Tibial nerve (tissue), 4 donors: ENCODE data around the gene KLF18. TPM values are rescaled to one million over a fixed set of nuclear protein-coding genes. Genes with fewer than 3 reads are reported as not detected.
"Not testable (repeated sequence)": the region's sequence is repeated elsewhere in the genome, so short reads cannot be mapped to it uniquely, and the experiment has no call there.

ENCODE experiments used
- DNase-seq, 2 donors: peaks; one replicate each; pipeline ENCODE4 v3.0.0-alpha.2; 2019; ENCODE audit warnings: low spot score in 2 of 2
- H3K27ac ChIP-seq, 4 donors: fragments of 200-600 bp; sonication (generic) in 3 of 4; one replicate each; pipeline ENCODE4 v1.5.1; 2017 to 2019; ENCODE audit warnings: mild to moderate bottlenecking in 1 of 4
- H3K27me3 ChIP-seq, 2 donors: fragments of 200-600 bp; sonication (generic) in 1 of 2; one replicate each; pipeline versions ENCODE4 v1.5.1 to v1.6.0; 2017 to 2019
- H3K36me3 ChIP-seq, 3 donors: fragments of 200-600 bp; sonication (generic); one replicate each; pipeline ENCODE4 v1.5.1; 2018 to 2019
- H3K4me1 ChIP-seq, 4 donors: fragments of 200-600 bp; sonication (generic) in 3 of 4; one replicate each; pipeline ENCODE4 v1.5.1; 2017 to 2019
- H3K4me3 ChIP-seq, 4 donors: fragments of 200-600 bp; sonication (generic) in 3 of 4; one replicate each; pipeline ENCODE4 v1.5.1; 2017 to 2019; ENCODE audit warnings: mild to moderate bottlenecking in 1 of 4, moderate library complexity in 1 of 4
- H3K9me3 ChIP-seq, 4 donors: fragments of 200-600 bp; sonication (generic) in 3 of 4; one replicate each; pipeline ENCODE4 v1.5.1; 2017 to 2019
- CTCF ChIP-seq, 5 experiments: fragments of 200-600 bp in 3 of 5; fragments of 450-650 bp in 2 of 5; sonication (generic) in 3 of 5; IDR thresholded peaks; one replicate each; pipeline ENCODE4 v1.5.1; 2016 to 2019; ENCODE audit warnings: antibody characterized with exemption in 5 of 5, mild to moderate bottlenecking in 3 of 5, moderate library complexity in 2 of 5
- EP300 ChIP-seq, 2 donors: sonication (generic); formaldehyde crosslinking; IDR thresholded peaks; one replicate each; pipeline ENCODE4 v1.6.1; 2017; ENCODE audit warnings: antibody characterized with exemption in 2 of 2, mild to moderate bottlenecking in 1 of 2
- POLR2A ChIP-seq, 2 donors: fragments of 450-650 bp; IDR thresholded peaks; one replicate each; pipeline ENCODE4 v1.6.1; 2017; ENCODE audit warnings: antibody characterized with exemption in 2 of 2, mild to moderate bottlenecking in 2 of 2, moderate library complexity in 2 of 2
- whole genome bisulfite sequencing, 2 donors: methylation state at CpG; one replicate each; pipeline ENCODE4 v1.1.5; 2018; 5-methylcytosine and 5-hydroxymethylcytosine counted together
- total RNA-seq, 4 donors: library from RNA; depleted of rRNA; stranded (reverse); fragments of >200 nt; gene quantifications; one replicate each; pipeline ENCODE4 v1.1.0, GENCODE V29; 2016

KLF18 gene
- total RNA-seq, 4 donors from 2014 or later: not detected

- Histone ChIP-seq H3K27ac (no peak overlapping the region), H3K4me3 (no peak overlapping the region), H3K36me3 (no peaks in the 10 kb centered on the region), H3K9me3 (no peaks in the 10 kb centered on the region), H3K27me3 (no peaks in the 10 kb centered on the region), H3K4me1 (no peaks in the 10 kb centered on the region)
- no peak for TF ChIP-seq POLR2A (IDR thresholded peaks at IDR 0.05)
- no peak for TF ChIP-seq EP300 (IDR thresholded peaks at IDR 0.05)
- TF ChIP-seq CTCF (IDR thresholded peaks at IDR 0.05): no peak
- WGBS, 2 donors: 86 to 89% methylated on average over 14 of the region's 16 CpGs
- DNase-seq: no peak
Measured at GRCh38 chr1:44129616-44130500, 11.6 kb downstream of the KLF18 start.

GRCh38 chr1:44120398-44120949 is 21.0 kb downstream of the KLF18 start:
- TF ChIP-seq EP300 (IDR thresholded peaks at IDR 0.05): no peak
- no peak for TF ChIP-seq POLR2A (IDR thresholded peaks at IDR 0.05)
- TF ChIP-seq CTCF (IDR thresholded peaks at IDR 0.05): no peak
- Histone ChIP-seq H3K27ac (no peak overlapping the region), H3K4me3 (no peak overlapping the region), H3K36me3 (no peaks in the 10 kb centered on the region), H3K4me1 (no peaks in the 10 kb centered on the region), H3K9me3 (no peaks in the 10 kb centered on the region), H3K27me3 (no peaks in the 10 kb centered on the region)
- DNase-seq: no peak
- 64 to 68% methylated on average over 5 of the region's 5 CpGs for WGBS, 2 donors

- Histone ChIP-seq H3K36me3 (no peaks in the 10 kb centered on the region), H3K4me3 (no peak overlapping the region), H3K27ac (no peak overlapping the region), H3K9me3 (no peaks in the 10 kb centered on the region), H3K27me3 (no peaks in the 10 kb centered on the region), H3K4me1 (no peaks in the 10 kb centered on the region)
- no peak for DNase-seq
- 87% methylated on average over 6 of the region's 6 CpGs for WGBS, 2 donors
- TF ChIP-seq CTCF (IDR thresholded peaks at IDR 0.05): no peak
- no peak for TF ChIP-seq EP300 (IDR thresholded peaks at IDR 0.05)
- TF ChIP-seq POLR2A (IDR thresholded peaks at IDR 0.05): no peak
Measured at GRCh38 chr1:44119525-44119924, 21.9 kb downstream of the KLF18 start.

GRCh38 chr1:44118682-44119081 is 22.7 kb downstream of the KLF18 start, which contains the start of gene KLF17:
TSS of gene KLF17 (plus strand) at chr1:44118821. CDS start at chr1:44118908, 87 bp downstream.
- Histone ChIP-seq H3K36me3 (no peaks in the 10 kb centered on the region), H3K4me3 (no peak within 1 kb of the TSS), H3K27ac (no peak within 1 kb of the TSS), H3K4me1 (no peaks in the 10 kb centered on the region), H3K27me3 (no peaks in the 10 kb centered on the region), H3K9me3 (no peaks in the 10 kb centered on the region)
- TF ChIP-seq CTCF (IDR thresholded peaks at IDR 0.05) (no peak), EP300 (IDR thresholded peaks at IDR 0.05) (no peak), POLR2A (IDR thresholded peaks at IDR 0.05) (no peak)
- no peak for DNase-seq
- WGBS, 2 donors: 96 to 97% methylated on average over 25 of the region's 25 CpGs

GRCh38 chr1:44117272-44117671 is 24.2 kb downstream of the KLF18 start:
- WGBS, 2 donors: 96 to 99% methylated on average over 10 of the region's 10 CpGs
- H3K36me3 ChIP-seq, H3K4me1 ChIP-seq, H3K9me3 ChIP-seq, H3K27ac ChIP-seq, H3K4me3 ChIP-seq, DNase-seq, H3K27me3 ChIP-seq: not testable (repeated sequence)
